Stimulated activated CD4-positive, alpha-beta T cell treated with anti-CD3 and anti-CD28 coated beads, Interleukin-1b, Interleukin-23, amount 100 ng/mL, for 1 hour (primary cell): Measurements from ENCODE around the gene MGLL.
A peak's percentile ranks its signal among the peaks of the same experiment; 100 is the strongest.

Experiments used
- DNase-seq, 2 donors: peaks; one replicate each; pipeline ENCODE4 v3.0.0-alpha.2; 2020; ENCODE audit warnings: low read depth in 2 of 2

MGLL gene

GRCh38 chr3:127675651-127676391 lies 146.5 kb downstream of the MGLL start:
- DNase-seq: no peak

GRCh38 chr3:127674790-127675189 lies 147.5 kb downstream of the MGLL start:
- no peak for DNase-seq

GRCh38 chr3:127674101-127674721 lies 148.1 kb downstream of the MGLL start:
- no peak for DNase-seq

- no peak for DNase-seq
These were observed 148.9 kb downstream of the MGLL start for GRCh38 chr3:127673191-127674100.

GRCh38 chr3:127672429-127673190 lies 149.7 kb downstream of the MGLL start, which contains the start of gene ABTB1:
ABTB1 (plus strand) TSS chr3:127672952; CDS start chr3:127673026, 74 bp downstream.
- peak; percentile 70 to 75 for DNase-seq

GRCh38 chr3:127671523-127672428 lies 150.5 kb downstream of the MGLL start:
- DNase-seq: no peak

- no peak for DNase-seq
These were observed 151.4 kb downstream of the MGLL start for GRCh38 chr3:127670761-127671522.

- DNase-seq: no peak
These were observed 152.1 kb downstream of the MGLL start for GRCh38 chr3:127670229-127670559.

- no peak for DNase-seq
These were observed 152.6 kb downstream of the MGLL start for GRCh38 chr3:127669541-127670228.

- no peak for DNase-seq
These were observed 153.4 kb downstream of the MGLL start for GRCh38 chr3:127668906-127669305.

- no peak for DNase-seq
These were observed 155.1 kb downstream of the MGLL start for GRCh38 chr3:127667119-127667681.

- no peak for DNase-seq
These were observed 155.6 kb downstream of the MGLL start for GRCh38 chr3:127666676-127667075.

- no peak for DNase-seq
These were observed 156.7 kb downstream of the MGLL start for GRCh38 chr3:127665586-127665985.

GRCh38 chr3:127665165-127665564 lies 157.2 kb downstream of the MGLL start:
- DNase-seq: no peak

- DNase-seq: no peak
These were observed 159.2 kb downstream of the MGLL start for GRCh38 chr3:127663151-127663550.

GRCh38 chr3:127662001-127662469 lies 160.3 kb downstream of the MGLL start:
- no peak for DNase-seq

GRCh38 chr3:127661600-127661999 lies 160.7 kb downstream of the MGLL start:
- no peak for DNase-seq

- no peak for DNase-seq
These were observed 161.6 kb downstream of the MGLL start for GRCh38 chr3:127660621-127661251.
